Measurements from ENCODE around the gene APOBEC3B.

DNA sequence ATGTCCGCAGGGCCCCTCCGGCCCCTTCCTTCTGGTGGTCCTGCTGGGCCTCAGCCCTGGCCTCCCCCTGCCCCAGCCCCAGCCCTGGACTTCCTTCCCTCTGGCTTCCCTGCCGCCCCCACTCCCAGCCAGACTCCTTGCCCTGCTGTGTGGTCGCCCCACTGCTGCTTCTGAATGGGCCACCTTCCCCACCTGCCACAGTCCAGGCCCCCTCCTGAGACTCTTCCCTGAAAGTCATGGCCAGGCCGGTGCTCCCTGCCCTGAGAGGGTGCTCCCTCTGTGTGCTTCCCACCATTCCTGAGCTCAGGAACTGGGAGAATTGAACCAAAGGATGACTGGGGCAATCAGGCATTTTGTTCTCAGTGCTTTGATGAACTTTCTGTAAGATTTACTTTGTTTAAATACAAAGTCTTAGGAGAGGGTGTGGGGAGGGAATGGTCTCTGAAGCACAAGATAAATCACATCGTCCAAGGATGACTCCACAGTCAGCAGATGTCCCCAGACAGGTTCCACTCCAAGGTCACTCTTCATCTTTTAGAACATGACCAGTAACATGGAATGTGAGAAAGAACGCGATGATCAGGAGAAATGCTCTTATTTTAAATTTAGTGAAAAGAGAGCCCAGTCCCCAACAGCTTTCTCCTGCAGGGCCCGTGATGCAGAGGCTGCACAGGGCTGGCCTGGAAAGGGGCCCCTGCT, 39.6 kb downstream of the APOBEC3B start:
- TF ChIP-seq, protein P1, sequence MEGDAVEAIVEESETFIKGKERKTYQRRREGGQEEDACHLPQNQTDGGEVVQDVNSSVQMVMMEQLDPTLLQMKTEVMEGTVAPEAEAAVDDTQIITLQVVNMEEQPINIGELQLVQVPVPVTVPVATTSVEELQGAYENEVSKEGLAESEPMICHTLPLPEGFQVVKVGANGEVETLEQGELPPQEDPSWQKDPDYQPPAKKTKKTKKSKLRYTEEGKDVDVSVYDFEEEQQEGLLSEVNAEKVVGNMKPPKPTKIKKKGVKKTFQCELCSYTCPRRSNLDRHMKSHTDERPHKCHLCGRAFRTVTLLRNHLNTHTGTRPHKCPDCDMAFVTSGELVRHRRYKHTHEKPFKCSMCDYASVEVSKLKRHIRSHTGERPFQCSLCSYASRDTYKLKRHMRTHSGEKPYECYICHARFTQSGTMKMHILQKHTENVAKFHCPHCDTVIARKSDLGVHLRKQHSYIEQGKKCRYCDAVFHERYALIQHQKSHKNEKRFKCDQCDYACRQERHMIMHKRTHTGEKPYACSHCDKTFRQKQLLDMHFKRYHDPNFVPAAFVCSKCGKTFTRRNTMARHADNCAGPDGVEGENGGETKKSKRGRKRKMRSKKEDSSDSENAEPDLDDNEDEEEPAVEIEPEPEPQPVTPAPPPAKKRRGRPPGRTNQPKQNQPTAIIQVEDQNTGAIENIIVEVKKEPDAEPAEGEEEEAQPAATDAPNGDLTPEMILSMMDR (IDR thresholded peaks at IDR 0.05), result no peak
- no peak for TF ChIP-seq POLR2A (IDR thresholded peaks at IDR 0.05)

Data from stomach (tissue), 4 donors.